Retina (tissue), 1 donor: ENCODE results near the gene ITM2B.
"Not testable (repeated sequence)": the region's sequence is repeated elsewhere in the genome, so short reads cannot be mapped to it uniquely, and the experiment has no call there.

Experiments used
- DNase-seq: peaks from one replicate; pipeline ENCODE4 v3.0.0-alpha.2; 2016

The ITM2B gene

DNA sequence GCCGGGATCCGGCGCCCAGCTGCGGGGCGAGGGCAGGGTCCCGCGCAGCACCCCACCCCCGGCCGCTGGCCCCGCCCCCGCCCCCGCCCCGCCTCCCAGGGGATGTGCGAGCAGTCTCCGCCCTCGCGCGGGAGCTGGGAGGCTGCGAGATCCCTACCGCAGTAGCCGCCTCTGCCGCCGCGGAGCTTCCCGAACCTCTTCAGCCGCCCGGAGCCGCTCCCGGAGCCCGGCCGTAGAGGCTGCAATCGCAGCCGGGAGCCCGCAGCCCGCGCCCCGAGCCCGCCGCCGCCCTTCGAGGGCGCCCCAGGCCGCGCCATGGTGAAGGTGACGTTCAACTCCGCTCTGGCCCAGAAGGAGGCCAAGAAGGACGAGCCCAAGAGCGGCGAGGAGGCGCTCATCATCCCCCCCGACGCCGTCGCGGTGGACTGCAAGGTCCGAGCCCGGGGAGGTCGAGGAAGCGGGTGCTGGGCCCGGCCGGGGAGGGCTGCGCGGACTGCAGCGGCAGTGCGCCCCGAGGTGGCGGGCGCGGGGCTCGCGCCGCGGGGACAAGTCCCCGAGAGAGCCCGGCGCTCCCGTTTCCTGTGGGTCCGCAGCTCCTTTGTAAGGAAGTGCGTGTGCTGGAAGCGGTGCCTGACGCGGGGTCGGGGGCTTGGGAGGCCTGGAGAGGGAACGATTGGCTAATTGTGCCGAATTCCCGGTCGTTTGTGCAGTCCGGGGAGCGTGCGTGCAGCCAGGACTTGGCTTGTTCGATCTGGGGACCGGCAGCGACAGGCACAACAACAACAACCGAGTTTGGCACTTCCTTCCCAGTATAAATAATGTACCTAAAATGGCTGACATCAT is at the start of gene ITM2B:
ITM2B (plus strand) TSS at position 161 of the 843 bp plus-strand sequence; CDS start at position 316, 155 bp downstream.
- DNase-seq: peak; percentile 92

DNA sequence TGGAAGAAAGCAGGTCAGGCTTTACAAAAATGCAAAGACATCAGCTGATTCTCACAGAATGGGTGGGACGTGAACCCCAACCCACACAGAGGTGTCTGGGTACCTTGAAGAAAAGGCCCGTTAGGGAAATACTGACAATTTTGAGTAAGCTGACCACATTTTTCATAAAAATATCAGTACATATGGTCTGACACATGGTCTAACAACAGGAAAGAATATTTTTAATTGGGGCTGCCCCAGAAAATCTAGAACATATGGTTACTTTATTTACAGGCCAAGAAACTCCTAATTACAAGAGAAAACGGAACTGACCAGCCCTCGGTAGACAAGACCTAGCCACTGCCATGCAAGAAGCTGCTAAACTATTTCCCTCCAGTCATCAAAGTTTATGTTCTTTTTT is 48.7 kb upstream of the ITM2B start:
- DNase-seq: no peak

DNA sequence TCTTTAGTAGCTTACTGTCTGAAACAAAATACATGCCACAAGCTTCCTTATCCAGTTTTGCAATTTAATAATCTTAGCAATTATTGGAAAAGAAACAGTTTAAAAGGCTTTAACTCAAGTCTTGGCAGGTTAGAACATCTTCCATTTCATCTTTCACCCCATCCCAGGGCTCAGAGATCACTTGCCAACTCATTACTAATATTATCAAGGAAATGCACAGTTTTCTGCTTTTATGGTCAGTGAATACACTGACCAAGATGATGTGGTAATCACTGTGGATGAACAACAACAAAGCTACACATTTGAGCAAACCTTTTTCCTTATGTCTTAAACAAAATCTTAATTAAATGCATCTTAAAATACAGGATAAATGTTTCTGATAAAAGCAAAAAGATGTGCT is 48.0 kb upstream of the ITM2B start:
- DNase-seq: no peak

DNA sequence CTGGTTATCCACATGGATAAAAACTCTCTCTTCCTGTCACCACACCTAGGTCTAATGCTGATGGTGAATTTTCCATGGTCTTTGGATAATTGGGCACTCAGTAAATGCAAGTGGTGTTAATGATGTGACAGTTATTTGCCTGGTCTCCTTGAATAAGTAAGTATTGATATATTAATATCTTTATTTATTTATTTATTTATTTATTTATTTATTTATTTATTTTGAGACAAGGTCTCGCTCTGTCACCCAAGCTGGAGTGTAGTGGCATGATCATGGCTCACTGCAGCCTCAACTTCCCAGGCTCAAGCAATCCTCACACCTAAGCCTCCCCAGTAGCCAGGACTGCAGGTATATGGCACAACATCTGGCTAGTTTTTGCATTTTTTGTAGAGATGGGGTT is 46.3 kb upstream of the ITM2B start:
- DNase-seq: no peak

DNA sequence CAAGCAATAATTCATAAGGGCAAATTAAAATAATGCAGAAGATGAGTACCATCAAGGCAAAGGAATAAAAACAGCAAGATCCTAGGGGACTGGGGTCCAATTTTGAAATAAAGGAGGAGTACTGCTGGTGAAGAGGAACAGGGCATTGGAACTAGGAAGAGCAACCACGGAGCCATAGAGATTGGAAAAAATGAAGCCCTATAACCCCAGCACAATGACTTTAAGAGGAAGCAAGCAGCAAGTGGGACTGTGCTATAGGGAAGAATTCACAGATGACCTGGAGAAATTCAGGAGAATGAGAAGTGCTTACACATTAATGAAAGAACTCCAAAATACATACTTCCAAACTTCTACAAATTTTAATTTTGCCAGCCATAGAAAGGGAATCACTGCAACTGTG is 44.9 kb upstream of the ITM2B start:
- no peak for DNase-seq

DNA sequence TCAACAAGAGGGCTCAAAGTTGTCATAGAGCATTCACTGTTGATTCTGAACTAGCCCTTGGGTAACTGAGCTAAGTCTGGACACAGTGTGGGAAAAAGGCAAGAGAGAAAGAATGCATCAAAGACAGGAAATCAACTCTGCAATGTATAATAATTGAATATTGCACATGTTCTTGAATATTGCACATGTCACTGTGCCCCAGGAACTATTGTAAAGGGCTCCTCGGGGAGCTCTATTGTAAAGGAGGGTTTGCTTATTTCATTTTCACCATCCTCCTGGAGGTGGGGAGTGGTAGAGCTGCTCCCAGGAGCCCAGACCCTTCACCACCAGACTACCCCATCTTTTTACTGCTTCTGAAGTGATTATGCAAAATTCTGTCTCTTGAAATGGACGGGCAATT is 44.4 kb upstream of the ITM2B start:
- DNase-seq: no peak

DNA sequence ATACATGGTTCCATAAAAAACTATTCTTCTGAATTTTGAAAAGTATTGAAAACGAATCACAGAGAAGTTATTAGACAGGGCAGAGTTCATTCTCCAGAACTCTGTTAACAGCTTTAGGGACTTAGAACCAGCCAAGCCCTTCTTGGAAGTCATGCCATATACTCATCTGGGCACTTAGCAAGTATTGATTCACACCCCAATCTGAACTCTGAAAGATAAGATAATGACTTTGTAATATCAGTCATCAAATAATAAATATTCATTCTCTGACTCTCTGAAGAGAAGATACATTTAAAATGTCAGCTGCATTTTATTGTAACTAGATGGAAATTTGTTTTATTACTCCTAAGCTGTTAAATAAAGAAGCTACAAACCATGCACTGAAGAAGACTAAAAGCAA is 43.8 kb upstream of the ITM2B start:
- no peak for DNase-seq

DNA sequence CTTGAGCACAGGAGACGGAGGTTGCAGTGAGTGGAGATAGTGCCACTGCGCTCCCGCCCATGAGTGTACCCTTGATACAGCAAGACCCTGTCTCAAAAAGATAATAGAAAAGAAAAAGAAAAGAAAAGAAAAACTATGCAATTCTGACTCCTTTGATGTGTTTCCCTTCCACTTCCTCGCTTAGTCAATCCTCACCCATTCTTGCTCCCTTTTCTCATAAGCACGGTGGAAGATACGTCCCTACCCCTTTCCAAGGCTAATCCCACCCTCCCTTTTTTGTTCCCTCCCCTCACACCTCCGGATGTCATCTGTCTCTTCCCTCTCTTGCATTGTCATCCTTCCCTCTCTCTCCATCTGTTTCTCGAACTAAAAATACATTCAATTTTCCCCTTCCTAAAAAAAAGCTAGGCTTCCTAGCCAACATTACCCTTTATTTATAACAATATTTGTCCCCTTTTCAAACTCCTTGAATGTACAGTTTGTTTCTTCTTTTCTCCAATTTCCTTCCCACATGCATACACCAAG is 40.5 kb upstream of the ITM2B start:
- DNase-seq: no peak

DNA sequence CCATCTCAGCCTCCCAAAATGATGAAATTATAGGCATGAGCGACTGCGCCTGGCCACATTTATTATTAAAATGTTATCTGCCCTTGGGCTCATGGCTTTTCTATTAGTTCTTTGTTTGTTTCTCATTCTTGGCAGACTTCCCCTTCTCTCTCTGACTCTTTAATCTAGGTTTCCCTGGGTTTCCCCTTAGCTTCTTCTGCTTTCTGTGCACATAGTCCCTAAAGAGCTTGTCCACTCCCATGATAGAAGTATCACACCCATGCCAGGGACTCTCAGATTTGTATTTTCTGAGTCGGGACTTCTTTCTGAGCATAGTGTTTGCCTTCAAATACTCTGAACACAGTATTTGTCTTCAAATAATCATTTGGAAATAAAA is 38.6 kb upstream of the ITM2B start:
- DNase-seq: no peak

DNA sequence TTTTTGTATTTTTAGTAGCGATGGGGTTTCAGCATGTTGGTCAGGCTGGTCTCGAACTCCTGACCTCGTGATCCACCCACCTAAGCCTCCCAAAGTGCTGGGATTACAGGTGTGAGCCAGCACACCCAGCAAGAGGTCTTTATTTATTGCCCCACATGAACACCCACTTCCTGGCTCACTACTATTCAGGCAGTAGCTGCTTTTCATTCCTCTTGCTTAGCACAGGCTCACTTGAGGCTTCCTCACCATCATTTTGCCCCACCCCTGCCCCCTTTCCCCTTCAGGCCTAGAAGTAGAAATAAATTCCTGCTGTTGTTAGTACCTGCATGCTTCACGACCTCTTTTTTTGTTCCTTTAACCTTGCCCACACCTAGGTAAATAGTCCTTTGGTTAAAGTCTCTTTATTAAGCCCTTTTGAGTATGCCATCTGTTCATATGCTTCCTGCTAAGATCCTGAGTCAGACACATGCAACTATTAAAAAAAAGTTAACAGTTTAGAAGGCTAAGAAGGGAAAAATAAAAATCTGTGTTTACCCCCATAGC is 33.5 kb upstream of the ITM2B start:
- no peak for DNase-seq

DNA sequence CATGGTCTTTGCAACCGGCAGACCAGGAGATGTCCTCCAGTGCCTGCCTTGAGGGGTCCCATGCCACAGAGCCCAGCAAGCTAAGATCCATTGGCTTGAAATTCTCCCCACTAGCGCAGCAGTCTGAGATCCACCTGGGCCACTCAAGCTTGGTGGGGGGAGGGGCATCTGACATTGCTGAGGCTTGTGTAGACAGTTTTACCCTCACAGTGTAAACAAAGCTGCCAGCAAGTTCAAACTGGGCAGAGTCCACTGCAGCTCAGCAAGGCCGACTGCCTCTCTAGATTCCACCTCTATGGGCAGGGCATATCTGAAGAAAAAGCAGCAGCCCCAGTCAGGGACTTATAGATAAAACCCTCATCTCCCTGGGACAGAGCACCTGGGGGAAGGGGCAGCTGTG is 32.0 kb upstream of the ITM2B start:
- DNase-seq: no peak

DNA sequence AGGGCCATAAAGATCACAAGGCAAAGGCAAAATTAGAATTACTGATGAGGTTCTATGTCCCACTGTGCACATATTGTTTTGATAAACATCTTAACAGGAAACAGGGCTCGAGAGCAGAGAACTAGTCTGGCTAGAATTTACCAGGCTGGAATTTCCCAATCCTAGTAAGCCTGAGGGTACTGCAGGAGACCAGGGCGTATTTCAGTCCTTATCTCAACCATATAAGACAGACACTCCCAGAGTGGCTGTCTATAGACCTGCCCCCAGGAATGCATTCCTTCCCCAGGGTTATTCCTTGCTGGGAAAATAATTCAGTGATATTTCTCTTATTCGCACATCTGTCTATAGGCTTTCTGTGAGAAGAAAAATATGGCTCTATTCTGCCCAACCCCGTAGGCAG is 25.8 kb upstream of the ITM2B start:
- DNase-seq: not testable (repeated sequence)

DNA sequence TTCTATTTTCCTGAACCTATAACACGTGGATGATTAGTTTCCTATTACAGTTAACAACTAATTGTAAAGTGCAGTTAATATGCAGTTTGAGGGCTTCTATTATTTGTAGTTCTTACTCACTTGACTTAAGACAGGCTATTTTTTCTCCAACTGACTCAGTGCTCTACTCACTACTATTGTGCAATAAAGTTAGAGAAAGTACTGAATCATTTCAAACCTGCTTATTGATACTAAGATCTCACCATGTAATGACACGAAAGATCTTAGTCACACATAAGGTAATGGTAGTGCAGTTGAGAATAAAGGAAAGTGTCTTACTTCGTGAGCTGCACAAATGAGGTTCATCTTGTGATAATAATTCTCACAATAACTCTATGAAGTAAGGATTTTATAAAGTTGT is 22.8 kb upstream of the ITM2B start:
- no peak for DNase-seq

DNA sequence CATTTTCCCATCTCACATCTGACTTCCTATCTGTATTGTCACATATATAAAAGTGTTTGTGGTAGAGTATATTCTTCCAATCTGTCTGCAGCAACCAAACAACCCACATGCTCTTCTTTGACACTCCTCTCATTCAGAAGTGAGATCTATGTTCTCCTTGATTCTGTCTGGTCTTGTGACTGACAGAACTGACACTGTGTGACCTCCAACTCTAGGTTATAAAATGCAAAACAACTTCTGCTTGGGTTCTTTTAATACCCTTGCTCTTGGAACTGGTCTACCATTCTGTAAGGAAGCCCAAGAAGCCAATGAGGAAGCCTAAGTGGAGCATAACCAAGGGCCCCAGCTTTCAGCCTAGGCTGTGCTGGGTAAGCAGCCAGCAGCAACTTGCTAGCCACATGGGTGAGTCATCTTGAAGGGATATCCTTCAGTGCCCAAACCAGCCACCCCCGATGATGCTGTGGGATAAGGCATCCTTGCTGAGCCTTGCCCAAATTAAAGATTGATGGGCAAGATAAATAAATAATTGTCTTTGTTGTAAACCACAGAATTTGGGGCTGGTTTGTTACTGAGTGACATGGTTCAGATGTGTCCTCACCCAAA is 18.4 kb upstream of the ITM2B start:
- DNase-seq: no peak

DNA sequence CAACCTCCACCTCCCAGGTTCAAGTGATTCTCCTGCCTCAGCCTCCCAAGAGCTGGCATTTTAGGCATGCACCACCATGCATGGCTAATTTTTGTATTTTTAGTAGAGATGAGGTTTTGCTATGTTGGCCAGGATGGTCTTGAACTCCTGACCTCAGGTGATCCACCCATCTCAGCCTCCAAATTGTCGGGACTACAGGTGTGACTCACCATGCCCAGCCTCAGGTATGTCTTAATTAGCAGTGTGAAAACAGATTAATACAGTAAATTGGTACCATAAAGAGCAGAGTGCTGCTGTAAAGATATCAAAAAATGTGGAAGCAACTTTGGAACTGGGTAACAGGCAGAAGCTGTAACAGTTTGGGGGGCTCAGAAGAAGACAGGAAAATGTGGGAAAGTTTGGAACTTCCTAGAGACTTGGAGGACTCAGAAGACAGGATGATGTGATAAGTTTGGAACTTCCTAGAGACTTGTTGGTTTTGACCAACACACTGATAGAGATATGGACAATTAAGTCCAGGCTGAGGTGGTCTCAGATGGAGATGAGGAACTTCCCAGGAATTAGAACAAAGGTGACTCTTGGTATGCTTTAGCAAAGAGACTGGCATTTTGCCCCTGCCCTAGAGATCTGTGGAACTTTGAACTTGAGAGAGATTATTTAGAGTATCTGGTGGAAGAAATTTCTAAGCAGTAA is 17.3 kb upstream of the ITM2B start:
- not testable (repeated sequence) for DNase-seq

DNA sequence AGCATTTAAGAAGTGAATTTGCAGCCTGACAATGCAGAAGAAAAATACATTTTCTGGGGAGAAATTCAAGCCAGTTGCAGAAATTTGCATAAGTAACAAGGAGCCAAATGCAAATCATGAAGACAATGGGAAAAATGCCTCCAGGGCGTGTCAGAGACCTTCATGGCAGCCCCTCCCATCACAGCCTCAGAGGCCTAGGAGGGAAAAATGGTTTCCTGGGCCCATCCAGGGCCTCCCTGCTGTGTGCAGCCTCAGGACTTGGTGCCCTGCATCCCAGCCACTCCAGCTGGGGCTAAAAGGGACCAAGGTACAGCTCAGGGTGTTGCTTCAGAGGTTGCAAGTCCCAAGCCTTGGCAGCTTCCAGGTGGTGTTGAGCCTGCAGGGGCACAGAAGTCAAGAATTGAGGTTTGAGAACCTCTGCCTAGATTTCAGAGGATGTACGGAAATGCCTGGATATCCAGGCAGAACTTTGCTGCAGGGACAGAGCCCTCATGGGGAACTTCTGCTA is 16.7 kb upstream of the ITM2B start:
- DNase-seq: no peak

DNA sequence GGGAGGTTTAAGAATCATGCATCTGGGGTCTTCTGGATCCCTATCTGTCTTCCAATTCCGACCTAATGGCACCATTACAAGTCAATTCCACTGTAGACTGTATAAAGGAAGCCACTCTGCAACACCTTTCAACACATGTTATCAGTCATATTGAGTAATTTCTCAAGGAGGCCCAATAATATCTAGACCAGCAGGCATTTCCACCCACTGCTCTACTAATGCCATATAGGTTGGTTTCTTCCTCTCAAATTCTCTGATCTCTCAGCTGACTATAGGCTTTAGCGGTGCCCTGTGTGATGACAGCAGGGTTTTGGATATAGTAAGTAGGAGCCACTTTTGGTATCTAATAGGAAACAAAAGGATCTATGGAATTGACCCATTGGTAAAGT is 12.4 kb upstream of the ITM2B start:
- DNase-seq: no peak

DNA sequence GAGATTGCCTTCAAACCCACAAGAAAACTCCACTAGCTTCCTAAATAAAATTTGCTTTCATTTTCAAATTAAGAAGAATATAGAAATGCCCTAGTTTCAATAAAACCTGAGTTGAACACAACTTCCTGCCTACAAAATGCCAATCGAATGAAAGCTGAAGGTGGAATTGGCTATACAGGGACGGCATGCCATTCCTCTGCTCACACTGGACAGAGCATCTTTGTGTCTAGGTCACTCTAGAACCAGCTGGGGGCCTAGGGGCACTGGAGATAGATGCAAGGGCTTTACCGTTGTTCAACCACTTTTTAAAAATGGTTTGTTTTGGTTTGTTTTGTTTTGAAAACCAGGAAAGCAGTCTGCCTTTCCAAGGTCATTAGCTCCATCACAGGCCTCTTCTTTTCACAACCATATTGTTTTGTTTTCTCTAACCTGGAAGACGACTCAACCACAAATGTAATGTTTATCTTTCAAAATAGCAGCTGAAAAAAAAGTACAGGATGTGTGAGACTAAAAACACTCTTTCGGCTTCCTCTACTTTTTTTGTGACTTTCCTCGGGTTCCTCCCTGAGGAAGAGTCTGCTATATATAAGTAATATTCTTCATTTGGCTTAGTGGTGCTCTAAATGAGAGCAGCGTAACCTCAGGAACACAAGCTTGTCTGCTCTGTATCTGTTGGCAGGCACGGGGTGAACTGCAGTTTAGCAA is 11.9 kb upstream of the ITM2B start:
- DNase-seq: no peak

DNA sequence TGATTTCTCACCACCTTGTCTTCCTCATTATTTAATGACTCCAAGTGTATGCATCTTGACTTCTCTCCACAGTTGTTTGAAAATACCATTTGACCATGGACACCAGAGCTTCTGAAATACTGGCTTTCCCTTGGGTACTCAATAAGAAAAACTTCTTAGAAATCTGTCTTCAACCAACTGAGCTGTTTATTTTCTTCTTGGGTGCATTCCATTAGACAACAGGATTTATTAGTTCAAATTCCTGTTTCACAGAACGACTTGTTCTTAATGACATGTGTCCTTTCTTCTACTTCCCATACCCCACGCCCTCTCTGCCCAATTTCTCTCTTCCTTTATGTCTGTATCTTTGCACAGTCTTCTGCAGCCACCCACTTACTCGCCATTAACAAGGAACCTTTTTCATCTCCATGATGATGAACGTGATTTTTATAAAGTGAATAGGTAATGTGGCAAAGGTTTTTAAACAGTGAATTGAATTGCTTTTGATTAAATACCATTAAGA is 11.3 kb upstream of the ITM2B start:
- DNase-seq: no peak

DNA sequence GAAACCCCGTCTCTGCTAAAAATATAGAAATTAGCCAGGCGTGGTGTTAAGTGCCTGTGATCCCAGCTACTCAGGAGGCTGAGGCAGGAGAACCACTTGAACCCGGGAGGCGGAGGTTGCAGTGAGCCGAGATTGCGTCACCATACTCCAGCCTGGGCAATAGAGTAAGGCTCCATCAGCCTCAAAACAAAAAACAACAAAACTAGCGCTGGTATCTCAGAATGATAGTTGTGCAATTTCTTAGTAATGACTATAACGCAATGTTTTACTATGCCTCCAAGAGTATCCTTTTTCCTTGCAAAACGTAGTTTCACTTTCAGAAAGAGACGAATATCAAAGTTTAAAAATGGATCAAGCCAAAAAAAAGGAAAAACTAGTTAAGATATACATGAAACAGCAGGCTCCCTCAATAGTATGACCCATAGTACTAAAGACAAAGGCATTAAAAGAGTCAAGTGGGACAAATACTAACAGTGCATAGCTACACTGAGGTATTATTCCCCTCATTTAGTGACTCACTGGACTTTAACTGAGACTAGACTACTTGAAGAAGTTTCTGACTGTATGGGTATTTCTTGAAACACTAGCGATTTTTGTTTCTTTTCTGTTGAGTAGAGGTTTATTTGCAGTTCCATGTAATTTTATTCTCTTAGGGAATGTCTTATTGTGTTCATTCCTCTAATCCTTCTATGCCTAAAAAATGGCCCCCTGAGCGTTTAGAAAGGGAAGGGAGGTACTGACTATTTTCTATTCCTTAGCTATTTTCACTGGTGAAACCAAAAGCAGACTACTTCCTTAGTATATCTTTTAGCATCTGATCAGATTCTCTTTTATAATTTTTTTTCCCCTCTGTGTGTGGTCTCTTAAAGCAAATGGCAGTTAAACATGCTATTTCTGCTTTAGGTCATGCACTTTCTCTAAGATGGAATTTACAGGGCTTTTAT is 10.4 kb upstream of the ITM2B start:
- no peak for DNase-seq

DNA sequence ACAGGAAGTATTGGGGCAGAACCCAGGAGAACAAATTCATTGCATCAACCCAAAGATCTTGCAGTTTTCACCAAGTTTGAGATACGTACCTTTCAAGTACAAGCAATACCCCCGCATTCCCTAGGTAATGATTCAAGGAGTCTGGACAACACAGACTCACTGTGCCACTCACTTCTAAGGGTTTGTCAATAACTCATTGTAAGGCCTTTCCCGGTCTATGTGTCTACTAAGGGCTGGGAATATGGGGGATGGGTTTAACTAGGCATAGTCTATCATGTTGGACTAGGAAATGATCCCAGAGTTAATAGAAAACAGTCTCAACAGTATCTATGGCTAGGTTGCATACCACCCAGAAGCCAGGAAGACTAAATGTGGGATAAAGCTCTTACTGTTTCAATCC is 8.3 kb upstream of the ITM2B start:
- no peak for DNase-seq
